Islet precursor cell (in vitro differentiated cells): ENCODE data around the gene DTWD2.
"Not testable (repeated sequence)": the region's sequence is repeated elsewhere in the genome, so short reads cannot be mapped to it uniquely, and the experiment has no call there.

Experiments used
- DNase-seq: peaks from one replicate; pipeline ENCODE4 v3.0.0-alpha.2; 2018

DTWD2 gene

DNA sequence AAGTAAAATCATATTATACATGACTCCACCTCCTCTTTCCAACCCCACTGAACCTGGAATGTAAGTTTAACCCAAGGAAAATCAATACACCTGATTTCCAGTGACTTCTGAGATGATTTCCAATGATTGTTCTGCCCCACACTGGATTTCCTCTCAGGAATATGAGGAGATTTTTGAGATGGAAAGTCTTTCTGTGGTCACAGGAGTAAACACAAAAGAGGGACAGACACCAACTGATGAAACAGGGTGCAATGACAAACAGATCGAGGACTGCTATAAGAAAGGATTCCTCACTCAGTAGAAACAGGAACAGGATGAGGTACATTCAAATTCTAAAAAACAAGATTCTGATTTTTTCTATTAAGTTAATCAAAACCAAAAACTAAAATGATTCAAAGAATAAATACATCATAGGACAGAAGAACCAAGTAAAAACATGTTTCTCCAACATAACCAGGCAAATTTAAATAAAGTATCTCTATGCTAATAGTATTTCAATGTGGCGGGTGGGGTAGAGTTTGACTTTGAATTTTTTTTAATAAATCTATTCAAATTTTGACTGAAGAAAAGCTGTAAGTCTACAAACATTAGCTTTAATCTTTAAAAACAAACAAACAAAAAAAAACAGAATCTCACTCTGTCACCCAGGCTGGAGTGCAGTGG lies 42.1 kb downstream of the DTWD2 start:
- no peak for DNase-seq

DNA sequence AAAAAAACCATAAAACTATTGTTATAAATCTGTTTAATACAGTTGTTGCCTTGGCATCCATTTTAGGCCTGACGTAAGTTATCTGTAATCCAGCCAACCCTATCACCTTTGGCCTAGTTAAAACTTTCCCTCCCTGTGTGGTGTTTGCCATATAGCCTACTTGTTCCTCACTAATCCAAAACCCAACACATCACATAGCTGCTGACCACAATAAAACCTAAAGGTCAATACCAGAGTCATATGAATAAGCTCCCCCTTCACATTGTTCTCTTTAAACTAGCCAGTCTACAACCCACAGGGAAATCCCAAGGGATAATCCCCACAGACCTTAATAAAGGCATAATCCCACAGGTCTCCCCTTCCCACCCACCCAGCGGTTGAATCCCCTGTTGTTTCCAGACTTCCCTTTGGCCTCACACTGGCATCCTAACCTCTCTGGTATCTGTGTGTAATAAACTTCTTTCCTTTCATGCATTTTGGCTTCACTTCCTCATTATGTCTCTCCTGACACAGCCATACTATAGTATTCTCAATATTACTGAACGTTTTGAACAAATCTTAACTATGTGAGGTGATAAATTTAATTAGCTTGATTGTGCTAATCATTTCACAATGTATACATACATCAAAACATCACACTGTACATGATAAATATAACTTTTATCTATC lies 50.8 kb downstream of the DTWD2 start:
- DNase-seq, result no peak

DNA sequence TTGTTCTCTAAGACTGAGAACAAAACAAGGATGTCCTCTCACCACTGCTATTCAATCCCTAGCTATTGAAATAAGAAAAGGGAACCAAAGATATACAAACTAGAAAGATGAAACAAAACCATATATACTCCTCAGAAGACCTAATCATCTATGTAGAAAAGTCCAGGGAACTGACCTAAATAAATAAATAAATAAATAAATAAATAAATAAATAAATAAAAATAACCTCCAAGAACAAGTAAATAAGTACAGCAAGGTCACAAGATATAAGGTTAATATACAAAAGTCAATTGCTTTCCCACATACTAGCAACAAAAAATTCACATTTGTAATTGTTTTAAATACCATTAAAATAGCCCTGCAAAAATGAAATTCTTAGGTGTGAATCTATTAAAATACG lies 54.6 kb downstream of the DTWD2 start:
- DNase-seq, result no peak

DNA sequence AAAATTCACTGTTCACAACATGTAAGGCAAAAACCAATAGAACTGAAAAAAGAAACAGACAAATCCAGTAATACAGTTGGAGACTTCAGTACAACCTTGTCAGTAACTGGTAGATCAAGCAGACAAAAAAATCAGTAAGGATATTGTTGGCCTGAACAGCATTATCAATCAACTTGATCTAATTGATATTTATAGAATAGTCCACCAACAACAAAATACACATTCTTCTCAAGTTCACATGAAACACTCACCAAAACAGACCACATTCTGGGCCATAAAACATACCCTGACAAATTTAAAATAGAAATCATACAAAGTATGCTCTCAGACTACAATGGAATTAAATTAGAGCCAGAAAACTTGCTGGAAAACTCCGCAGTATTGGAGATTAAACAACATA lies 56.8 kb downstream of the DTWD2 start:
- no peak for DNase-seq

DNA sequence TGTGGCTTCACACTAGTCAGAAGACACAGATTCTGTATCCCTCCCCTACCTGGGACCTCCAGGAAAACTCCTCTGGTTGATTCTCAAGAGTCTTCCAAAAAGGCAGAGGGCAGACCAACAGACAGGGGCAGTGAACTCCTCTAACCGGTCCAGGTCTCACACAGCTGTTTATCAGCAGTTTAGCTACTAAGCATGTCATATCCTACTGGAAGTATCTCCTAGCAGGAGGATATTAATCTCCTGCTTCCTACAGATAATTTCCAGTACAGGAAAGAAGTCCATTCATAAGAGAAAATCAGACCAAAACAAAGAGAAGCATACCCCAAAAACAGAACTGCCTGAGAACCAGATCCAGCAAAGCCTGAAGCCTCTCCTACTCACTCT lies 64.3 kb downstream of the DTWD2 start:
- DNase-seq, result no peak

DNA sequence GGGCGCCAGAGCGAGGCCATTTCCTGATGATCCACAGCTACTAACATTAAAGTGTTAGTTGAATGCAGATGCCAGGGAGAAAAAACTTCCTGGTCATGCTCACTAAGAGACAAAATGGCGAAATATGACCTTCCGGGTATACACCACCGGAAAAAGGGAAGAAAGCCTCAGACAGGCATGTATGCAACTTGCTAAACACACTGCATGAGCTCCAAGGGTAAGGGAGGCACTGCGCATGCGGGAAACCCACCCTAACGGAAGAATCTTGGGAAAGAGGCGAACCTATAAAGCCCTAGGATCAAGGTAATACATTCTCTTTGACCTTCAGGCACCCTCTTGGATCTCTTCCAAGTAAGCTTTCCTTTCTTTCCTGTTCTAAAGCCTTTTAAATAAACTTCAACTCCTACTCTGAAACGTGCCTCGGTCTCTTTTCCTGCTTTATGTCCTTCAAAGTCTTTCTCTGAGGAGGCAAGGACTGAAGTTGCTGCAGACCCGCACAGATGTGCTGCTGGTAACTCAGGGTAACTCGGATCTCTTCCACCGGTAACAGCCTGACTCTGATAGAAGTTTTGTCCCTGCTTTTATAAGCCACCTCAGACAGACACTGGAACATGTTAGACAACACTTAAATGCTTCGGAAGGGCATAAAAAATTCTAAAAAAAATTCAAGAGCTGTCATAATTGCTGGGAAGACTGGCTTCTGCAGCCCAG lies 64.9 kb downstream of the DTWD2 start:
- DNase-seq, result no peak

DNA sequence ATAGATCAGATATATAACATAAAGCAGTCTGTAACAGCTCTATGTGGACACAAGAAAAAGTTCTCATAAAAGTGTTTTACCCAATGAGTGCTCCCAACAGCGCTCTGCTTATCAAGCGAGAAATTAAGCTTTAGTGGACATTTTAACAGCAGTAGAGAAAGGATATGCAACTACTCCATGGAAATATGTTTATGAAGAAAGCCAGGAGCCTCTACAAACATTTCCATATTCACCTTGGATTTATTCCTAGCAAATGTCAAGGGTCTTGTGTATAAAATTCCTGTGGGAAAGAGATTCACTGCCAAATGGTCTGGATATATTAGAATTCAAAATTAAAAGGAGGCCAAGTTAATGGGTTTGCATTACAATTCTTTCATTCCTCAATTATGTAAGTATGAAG lies 66.5 kb downstream of the DTWD2 start:
- no peak for DNase-seq

DNA sequence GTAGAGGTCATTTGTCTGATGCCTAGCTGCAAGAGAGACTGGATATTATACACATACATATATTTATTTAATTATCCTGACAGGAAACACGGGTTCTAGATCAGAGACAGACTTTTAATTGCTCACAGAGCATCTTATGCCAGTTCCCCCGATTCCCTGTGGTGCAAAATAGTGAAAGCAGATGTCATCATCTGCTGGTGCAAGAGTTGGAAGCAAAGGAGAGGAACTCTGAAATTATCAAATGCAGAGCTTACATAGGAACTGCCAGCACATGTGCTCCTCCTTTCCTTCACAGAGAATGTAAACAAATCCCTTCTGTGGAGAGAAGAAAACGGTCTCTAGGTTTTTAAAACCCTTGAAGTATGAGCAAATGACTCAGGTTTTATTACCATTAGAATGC lies 69.3 kb downstream of the DTWD2 start:
- DNase-seq, result no peak

DNA sequence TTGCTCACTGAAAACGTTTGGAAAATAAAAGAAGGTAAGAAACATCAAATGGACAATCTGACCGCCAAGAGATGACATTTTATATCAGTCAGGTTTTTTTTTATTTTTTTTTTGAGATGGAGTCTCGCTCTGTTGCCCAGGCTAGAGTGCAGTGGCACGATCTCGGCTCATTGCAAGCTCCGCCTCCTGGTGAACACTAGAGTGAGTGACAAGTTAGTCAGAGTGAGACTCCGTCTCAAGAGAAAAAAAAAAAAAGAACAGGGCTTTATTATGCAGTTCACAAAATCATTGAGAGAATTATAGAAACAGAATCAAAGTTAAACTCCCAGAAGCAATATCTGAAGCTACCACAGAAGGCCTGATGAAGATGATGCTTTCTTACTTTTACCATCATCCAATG lies 70.1 kb downstream of the DTWD2 start:
- DNase-seq, result no peak

DNA sequence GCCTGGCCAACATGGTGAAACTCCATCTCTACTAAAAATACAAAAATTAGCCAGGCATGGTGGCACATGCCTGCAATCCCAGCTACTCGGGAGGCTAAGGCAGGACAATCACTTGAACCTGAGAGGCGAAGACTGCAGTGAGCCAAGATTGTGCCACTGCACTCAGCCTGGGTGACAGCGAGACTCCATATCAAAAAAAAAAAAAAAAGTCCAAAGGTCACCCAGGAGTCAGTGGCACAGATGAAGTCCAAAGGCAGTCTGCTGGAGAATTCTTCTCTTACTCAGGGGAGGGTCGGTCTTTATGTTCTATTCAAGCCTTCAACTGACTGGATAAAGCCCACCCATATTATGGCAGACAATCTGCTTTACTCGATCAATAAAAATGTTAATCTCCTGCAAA lies 80.8 kb downstream of the DTWD2 start:
- not testable (repeated sequence) for DNase-seq

DNA sequence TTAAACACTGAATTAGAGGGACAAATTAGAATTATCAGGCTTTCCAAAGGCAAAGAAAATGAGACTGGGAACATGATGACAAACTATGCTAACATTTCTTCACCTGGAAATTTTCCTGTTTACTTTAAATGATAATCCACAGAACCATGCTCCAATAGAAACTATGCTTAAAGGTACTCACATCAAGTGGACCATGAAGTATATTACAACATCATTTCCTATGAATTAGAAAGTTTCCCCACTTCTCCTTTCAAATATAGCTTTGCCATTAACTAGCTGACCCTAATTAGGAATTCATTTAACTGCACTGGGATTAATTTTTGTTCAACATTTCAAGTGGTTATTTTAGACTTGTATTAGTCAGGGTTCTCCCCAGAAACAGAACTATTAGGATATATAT lies 81.4 kb downstream of the DTWD2 start:
- DNase-seq, result no peak

DNA sequence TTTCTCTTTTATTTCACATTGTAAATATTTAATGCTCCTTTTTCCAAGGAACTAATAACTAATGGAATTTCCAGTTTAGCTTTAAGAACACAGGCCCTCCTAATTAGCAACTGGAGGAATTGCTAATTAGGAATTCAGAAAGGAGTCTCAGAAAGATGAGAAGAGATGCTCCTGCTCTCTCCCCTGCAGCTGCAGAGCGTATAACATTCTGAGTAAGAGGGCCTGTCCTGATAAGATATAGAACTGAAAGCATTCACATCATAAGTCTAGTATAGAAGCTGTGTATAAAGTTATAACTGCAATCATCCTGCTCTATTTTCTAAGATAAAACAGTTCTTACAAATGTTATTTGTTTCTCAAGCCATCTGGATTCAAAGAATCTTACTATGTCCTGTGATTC lies 83.2 kb downstream of the DTWD2 start:
- no peak for DNase-seq

DNA sequence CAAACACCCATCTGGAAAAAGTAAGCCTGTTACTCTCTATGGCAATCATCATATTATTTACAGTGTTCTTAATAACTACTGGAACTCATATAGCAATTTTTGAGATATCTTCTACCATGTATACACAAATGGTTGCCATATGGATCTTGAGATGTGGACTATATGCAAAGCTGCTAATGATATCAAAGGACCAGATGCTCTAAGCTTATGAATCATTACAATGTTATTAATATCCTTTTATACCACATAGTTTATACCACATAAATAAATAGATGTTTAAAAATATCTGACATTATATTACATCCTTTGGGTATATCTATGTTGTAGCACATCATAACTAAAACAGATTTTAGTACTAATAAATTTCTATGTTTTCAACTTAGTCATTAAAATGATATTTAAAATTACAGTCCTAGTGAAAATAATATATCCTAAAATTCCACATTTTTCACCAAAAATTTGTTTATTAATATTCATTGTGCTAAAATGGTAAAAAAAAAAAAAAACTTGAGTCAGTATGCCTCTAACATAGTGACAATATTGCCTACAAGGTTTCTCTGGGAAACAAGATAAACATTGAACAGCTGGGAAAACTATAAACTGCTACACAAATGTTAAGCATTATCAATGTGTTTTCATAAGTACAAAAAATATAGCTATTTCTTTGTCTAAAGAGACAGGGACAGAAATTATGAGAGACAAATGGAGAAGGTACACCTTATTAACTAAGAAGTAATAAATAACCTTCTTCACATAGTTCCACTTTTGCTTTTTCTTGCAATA lies 85.5 kb downstream of the DTWD2 start:
- no peak for DNase-seq

DNA sequence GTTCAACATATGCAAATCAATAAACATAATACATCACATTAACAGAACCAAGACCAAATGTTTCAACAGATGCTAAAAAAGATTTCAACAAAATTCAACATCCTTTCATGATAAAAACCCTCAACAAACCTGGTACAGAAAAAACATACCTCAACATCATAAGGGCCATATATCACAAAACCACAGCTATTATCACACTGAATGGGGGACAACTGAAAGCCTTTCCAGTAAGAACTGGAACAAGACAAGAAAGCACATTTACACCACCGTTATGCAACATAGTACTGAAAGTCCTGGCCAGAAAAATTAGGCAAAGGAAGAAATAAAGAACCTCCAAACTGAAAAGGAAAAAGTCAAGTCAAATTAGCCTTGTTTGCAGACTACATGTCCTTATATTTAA lies 93.6 kb downstream of the DTWD2 start:
- no peak for DNase-seq

DNA sequence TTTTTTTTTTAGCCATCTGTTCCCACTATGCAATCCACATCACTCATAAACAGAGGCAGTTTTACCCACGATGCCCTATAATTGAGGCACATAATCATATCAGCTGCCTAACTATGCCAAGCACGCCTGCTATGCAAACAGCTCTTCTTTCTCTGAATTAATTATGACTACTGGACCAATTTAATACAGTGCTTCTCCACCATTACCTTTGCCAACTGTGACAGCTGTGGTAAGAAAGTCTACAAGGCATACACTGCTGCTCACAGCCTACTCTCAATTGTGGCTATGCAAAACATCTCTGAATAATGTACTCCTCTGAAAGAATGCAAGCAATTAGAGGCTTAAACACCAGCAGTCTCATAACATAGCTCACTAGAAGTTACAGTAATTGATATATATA lies 97.1 kb downstream of the DTWD2 start:
- no peak for DNase-seq

DNA sequence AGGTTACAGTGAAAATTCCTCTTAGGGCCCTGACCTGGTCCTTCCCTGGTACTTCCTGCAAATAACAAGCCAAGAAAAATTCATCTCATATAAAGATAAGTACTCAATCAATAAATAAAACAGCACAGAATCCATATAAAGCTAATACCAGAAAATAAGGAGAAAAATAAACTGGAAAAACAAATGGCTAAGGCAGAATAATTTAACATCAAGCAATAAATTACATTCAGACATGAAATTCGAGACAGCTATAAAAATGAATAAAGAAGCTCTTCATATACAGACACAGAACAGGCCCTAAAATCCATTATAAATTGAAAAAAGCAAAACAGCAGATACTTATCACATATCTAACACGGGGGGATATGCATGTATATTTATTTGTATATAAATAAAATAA lies 99.2 kb downstream of the DTWD2 start:
- no peak for DNase-seq

DNA sequence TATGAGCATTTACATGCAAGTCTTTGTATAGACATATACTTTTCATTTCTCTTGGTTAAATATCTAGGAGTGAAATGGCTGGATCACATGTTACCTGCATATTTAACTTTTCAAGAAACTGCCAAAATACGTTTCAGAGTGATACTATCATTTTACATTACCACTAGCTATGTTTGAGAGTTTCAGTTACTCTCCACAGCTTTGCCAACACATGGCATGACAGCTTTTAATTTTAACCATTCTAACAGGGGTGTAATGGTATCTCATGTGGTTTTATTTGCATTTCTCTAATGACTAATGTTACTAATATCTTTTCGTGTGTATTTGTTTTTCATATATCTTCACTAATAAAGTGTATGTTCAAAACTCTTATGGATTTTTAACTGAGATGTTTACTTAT lies 99.8 kb downstream of the DTWD2 start:
- DNase-seq, result no peak

DNA sequence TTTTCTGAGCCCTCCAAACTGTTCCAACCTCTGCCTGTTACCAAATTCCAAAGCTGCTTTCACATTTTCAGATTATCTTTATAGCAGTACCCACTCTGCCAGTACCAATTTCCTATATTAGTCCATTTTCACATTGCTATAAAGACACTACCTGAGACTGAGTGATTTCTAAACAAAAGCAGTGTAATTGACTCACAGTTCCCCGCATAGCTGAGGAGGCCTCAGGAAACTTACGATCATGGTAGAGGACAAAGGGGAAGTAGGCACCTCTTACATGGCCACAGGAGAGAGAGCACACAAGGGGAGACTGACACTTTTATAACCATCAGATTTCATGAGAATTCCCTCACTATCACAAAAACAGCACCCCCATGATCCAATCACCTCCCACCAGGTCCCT lies 105.0 kb downstream of the DTWD2 start:
- no peak for DNase-seq

DNA sequence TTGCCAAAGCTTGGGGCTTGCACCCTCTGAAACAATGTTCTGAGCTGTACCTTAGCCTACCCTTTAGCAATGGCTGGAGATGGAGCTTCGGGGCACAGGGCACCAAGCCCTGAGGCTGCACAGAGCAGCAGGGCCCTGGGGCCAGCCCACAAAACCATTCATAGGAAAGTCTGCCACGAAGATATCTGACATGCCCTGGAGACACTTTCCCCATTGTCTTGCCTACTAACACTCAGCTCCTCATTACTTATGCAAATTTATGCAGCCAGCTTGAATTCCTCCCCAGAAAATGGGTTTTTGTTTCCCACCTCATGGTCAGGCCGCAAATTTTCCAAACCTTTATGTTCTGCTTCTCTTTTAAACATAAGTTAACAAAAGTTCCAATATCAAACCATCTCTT lies 105.7 kb downstream of the DTWD2 start:
- no peak for DNase-seq

DNA sequence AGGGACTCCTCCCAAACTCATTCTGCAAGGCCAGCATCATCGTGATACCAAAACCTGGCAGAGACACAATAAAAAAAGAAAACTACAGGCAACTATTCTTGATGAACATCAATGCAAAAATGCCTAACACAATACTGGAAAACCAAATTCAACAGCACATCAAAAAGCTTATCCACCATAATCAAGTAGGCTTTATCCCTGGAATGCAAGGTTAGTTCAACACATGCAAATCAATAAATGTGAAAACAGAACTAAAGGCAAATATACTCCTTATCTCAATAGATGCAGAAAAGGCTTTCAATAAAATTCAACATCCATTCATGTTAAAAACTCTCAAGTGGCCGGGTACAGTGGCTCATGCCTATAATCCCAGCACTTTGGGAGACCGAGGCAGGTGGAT lies 111.5 kb downstream of the DTWD2 start:
- DNase-seq, result not testable (repeated sequence)

DNA sequence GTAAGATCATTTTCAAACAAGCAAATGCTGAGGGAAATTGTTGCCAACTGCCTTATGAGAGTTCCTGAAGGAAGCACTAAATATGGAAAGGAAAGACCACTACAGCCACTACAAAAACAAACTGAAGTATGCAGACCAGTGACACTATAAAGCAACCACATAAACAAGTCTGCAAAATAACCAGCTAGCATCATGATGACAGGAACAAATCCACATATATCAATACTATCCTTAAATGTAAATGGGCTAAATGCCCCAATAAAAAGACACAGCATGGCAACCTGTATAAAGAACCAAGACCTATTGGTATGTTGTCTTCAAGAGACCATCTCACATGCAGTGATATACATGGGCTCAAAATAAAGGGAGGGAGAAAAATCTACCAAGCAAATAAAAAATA lies 113.2 kb downstream of the DTWD2 start:
- no peak for DNase-seq

DNA sequence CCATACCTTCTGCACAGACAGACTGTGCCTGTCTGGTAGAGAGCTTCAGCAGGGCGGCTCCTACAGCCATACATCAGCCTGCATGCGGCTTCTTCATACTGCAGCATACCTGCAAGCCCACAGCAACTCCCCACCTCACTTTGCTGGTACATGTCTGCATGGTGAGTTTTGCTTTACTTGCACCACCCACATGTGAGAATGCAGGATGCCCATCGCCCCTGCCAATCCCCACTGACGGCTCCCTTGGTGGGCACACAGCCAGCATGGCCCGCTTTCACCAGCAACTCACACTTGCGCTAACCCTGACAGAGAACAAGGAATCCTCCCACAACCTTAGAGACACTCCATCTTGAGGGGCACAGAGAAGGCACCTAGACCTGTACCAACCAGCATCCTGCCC lies 114.9 kb downstream of the DTWD2 start:
- no peak for DNase-seq

DNA sequence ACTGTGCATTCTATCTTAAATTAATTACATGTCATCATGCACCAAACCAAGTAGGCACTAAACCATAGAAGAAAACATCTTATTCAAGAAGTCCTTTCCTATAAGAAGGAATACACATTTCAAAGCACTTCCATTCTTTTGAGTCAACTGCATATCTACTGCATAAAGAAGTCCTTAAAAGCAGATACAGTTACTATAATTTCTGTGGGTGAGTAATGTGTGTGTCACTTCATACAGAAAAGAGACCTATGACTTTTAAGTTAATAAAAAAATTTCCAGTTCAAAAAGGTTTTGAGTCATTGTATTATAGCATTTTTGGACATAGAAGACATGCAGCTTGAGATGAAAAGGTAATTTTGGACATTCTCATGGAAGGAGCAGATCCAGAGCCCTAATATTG lies 125.0 kb downstream of the DTWD2 start:
- DNase-seq, result no peak

DNA sequence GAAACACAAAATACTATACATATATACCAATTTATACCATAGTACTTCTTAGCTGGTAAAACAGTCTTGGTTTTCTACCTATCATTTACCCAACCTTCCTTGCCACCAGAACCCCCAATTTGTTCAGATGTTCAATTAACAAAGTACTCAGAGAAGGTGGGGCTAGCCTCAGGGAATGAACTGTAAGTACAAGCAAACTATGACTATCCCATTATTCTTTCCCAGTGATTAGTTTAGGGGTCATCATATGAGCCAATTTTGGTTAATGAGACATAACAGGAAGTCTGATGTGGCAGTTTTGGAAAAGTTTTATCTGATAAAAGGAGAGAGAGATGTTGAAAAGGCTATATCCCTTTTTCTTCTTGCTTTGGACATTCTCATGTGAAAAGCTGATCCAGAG lies 125.8 kb downstream of the DTWD2 start:
- no peak for DNase-seq
